ENCODE measurements around the gene PTEN.

DNA sequence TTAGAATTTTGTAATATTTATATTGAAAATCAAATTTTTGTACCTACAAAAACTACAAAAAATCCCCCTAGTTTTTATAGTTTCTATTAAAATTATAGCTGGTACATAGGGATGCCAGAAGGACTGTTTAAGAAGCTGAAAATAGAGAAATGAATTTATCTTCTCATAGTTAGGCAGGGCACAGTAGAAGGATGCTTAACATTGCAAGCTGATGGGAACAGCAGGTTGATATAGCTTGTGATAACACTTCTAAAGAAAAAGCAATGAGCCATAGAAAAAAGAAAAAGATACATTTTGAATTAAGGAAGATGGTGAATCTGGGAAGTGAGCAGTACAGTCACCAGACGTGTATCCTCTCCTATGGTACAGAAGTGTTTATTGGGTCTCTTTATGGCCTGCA, 32.0 kb downstream of the PTEN start:
- no peak for TF ChIP-seq YY1 (IDR thresholded peaks at IDR 0.05; ENCODE audit: insufficient read depth, insufficient read length)
- TF ChIP-seq SUZ12 (IDR thresholded peaks at IDR 0.05; ENCODE audit: extremely low read depth, insufficient read depth, insufficient read length), result no peak
